Activated CD4-positive, alpha-beta T cell treated with anti-CD3 and anti-CD28 coated beads for 36 hours (primary cell): Measurements from ENCODE around the gene EOLA1. TPM values are rescaled to one million over a fixed set of nuclear protein-coding genes. Genes with fewer than 3 reads are reported as not detected.
"Not testable (repeated sequence)": the region's sequence is repeated elsewhere in the genome, so short reads cannot be mapped to it uniquely, and the experiment has no call there.

ENCODE experiments used
- ATAC-seq: fragments of 200-7000 bp; cut with Tn5 transposase; one replicate; pipeline ENCODE4 v1.10.0; 2021; ENCODE audit warnings: mild to moderate bottlenecking, moderate library complexity
- CTCF ChIA-PET: fragments of 350-600 bp; sonication (Branson Sonifier 250); formaldehyde crosslinking; loops from one replicate; lab custom pipeline; 2021; ENCODE audit warnings: antibody characterized with exemption; lab: Charles Lee
- POLR2A ChIA-PET: fragments of 350-600 bp; sonication (Branson Sonifier 250); formaldehyde crosslinking; loops from one replicate; lab custom pipeline; 2021; ENCODE audit warnings: antibody characterized with exemption, inconsistent platforms; lab: Charles Lee
- DNase-seq: peaks from one replicate; pipeline ENCODE4 v3.0.0-alpha.2; 2020
- H3K27ac Mint-ChIP-seq: one replicate; pipeline ENCODE4 v1.8.0; 2021; ENCODE audit warnings: mixed read lengths
- H3K27me3 Mint-ChIP-seq: one replicate; pipeline ENCODE4 v1.8.0; 2021; ENCODE audit warnings: mixed read lengths
- H3K36me3 Mint-ChIP-seq: one replicate; pipeline ENCODE4 v1.8.0; 2021; ENCODE audit warnings: low read depth, mixed read lengths
- H3K4me1 Mint-ChIP-seq: one replicate; pipeline ENCODE4 v1.8.0; 2021; ENCODE audit warnings: mixed read lengths
- H3K4me3 Mint-ChIP-seq: one replicate; pipeline ENCODE4 v1.8.0; 2021; ENCODE audit warnings: mild to moderate bottlenecking, moderate library complexity, mixed read lengths
- H3K9me3 Mint-ChIP-seq: one replicate; pipeline ENCODE4 v1.8.0; 2021; ENCODE audit warnings: low read depth, mixed read lengths
- intact Hi-C, 2 experiments: fragments of 100-400 bp; cut with DNase I in 1 of 2; cut with micrococcal nuclease in 1 of 2; formaldehyde crosslinking; loops; one replicate each; pipeline versions ENCODE4 v1.14.2 to v1.15.1; 2022 to 2024; cut with DNase I, micrococcal nuclease
- total RNA-seq, 2 experiments: library from RNA; stranded (reverse); gene quantifications; one replicate each; pipeline ENCODE4 v1.2.3, GENCODE V29; 2021

EOLA1 gene
- total RNA-seq, 2 experiments from 2014 or later: 29.4 to 37.4 TPM

GRCh38 chrX:149569770-149570169, 29.0 kb downstream of the EOLA1 start:
- no peak overlapping the region for H3K27ac Mint-ChIP-seq
- CTCF ChIA-PET: no interaction called here
- peaks cover 4% of the 10 kb centered on the region for H3K27me3 Mint-ChIP-seq
- H3K4me1 Mint-ChIP-seq: peaks cover 18% of the 10 kb centered on the region
- intact Hi-C loops: no loop called here
- ATAC-seq (peak; percentile 37), DNase-seq (no peak)
- no peaks in the 10 kb centered on the region for H3K36me3 Mint-ChIP-seq
- no peak overlapping the region for H3K4me3 Mint-ChIP-seq
- H3K9me3 Mint-ChIP-seq: no peaks in the 10 kb centered on the region
- POLR2A ChIA-PET: interaction anchor here (0.6 kb wide), 1 partner anchor 75 kb away, joined by 3 read pairs; no protein-coding TSS in a partner anchor

- peaks cover 18% of the 10 kb centered on the region for H3K4me1 Mint-ChIP-seq
- intact Hi-C loops: no loop called here
- DNase-seq (no peak), ATAC-seq (no peak)
- no peak overlapping the region for H3K27ac Mint-ChIP-seq
- H3K4me3 Mint-ChIP-seq: no peak overlapping the region
- H3K27me3 Mint-ChIP-seq: peaks cover 4% of the 10 kb centered on the region
- ChIA-PET POLR2A (no interaction called here), CTCF (interaction anchor here (0.6 to 0.8 kb wide), 3 partner anchors 342 to 1870 kb away, joined by 3 to 4 read pairs (median 3); no protein-coding TSS in a partner anchor)
- H3K9me3 Mint-ChIP-seq: no peaks in the 10 kb centered on the region
- H3K36me3 Mint-ChIP-seq: no peaks in the 10 kb centered on the region
Measured at GRCh38 chrX:149570668-149571067, 29.9 kb downstream of the EOLA1 start.

GRCh38 chrX:149571770-149572169, 31.0 kb downstream of the EOLA1 start:
- DNase-seq: no peak
- Mint-ChIP-seq H3K36me3 (no peaks in the 10 kb centered on the region), H3K27me3 (peaks cover 4% of the 10 kb centered on the region), H3K27ac (no peak overlapping the region), H3K9me3 (no peaks in the 10 kb centered on the region), H3K4me1 (peaks cover 18% of the 10 kb centered on the region), H3K4me3 (no peak overlapping the region)
- intact Hi-C loops: no loop called here
- ATAC-seq: no peak
- ChIA-PET CTCF (no interaction called here), POLR2A (no interaction called here)

GRCh38 chrX:149572743-149573142, 31.9 kb downstream of the EOLA1 start:
- no peaks in the 10 kb centered on the region for H3K9me3 Mint-ChIP-seq

GRCh38 chrX:149573456-149573855, 32.6 kb downstream of the EOLA1 start:
- H3K36me3 Mint-ChIP-seq, POLR2A ChIA-PET, CTCF ChIA-PET, H3K27me3 Mint-ChIP-seq, intact Hi-C loops, H3K9me3 Mint-ChIP-seq, H3K4me3 Mint-ChIP-seq, DNase-seq, H3K27ac Mint-ChIP-seq: not testable (repeated sequence)
- peaks cover 18% of the 10 kb centered on the region for H3K4me1 Mint-ChIP-seq
- ATAC-seq: peak; percentile 98

More at GRCh38 chrX:149572743-149573142, 31.9 kb downstream of the EOLA1 start:
- ChIA-PET CTCF (no interaction called here), POLR2A (no interaction called here)
- peaks cover 4% of the 10 kb centered on the region for H3K27me3 Mint-ChIP-seq
- peak overlapping the region; percentile 55 for H3K27ac Mint-ChIP-seq
- DNase-seq (no peak), ATAC-seq (no peak)
- H3K4me1 Mint-ChIP-seq: peaks cover 18% of the 10 kb centered on the region
- H3K4me3 Mint-ChIP-seq: no peak overlapping the region
- intact Hi-C loops: no loop called here
- H3K36me3 Mint-ChIP-seq: no peaks in the 10 kb centered on the region

- intact Hi-C loops, H3K36me3 Mint-ChIP-seq, CTCF ChIA-PET, H3K27me3 Mint-ChIP-seq, DNase-seq, ATAC-seq, H3K9me3 Mint-ChIP-seq, POLR2A ChIA-PET, H3K4me1 Mint-ChIP-seq, H3K4me3 Mint-ChIP-seq, H3K27ac Mint-ChIP-seq: not testable (repeated sequence)
Measured at GRCh38 chrX:149585631-149586030, 44.8 kb downstream of the EOLA1 start.

- H3K36me3 Mint-ChIP-seq, H3K4me1 Mint-ChIP-seq, ATAC-seq, H3K4me3 Mint-ChIP-seq, H3K27ac Mint-ChIP-seq, H3K9me3 Mint-ChIP-seq, intact Hi-C loops, CTCF ChIA-PET, H3K27me3 Mint-ChIP-seq, DNase-seq, POLR2A ChIA-PET: not testable (repeated sequence)
Measured at GRCh38 chrX:149587359-149587758, 46.5 kb downstream of the EOLA1 start, which contains the start of gene MAGEA9B. TSS of gene MAGEA9B (minus strand) at chrX:149587459. CDS start at chrX:149583179, 4,280 bp downstream.

GRCh38 chrX:149590993-149591392, 50.2 kb downstream of the EOLA1 start:
- H3K27ac Mint-ChIP-seq, H3K4me3 Mint-ChIP-seq, H3K4me1 Mint-ChIP-seq, ATAC-seq, DNase-seq, intact Hi-C loops, POLR2A ChIA-PET, CTCF ChIA-PET, H3K9me3 Mint-ChIP-seq, H3K36me3 Mint-ChIP-seq, H3K27me3 Mint-ChIP-seq: not testable (repeated sequence)

- H3K36me3 Mint-ChIP-seq, POLR2A ChIA-PET, ATAC-seq, intact Hi-C loops, H3K9me3 Mint-ChIP-seq, H3K27me3 Mint-ChIP-seq, DNase-seq, CTCF ChIA-PET, H3K4me3 Mint-ChIP-seq, H3K4me1 Mint-ChIP-seq, H3K27ac Mint-ChIP-seq: not testable (repeated sequence)
Measured at GRCh38 chrX:149595214-149595613, 54.4 kb downstream of the EOLA1 start, which contains the start of gene HSFX2. TSS of gene HSFX2 (minus strand) at chrX:149595314. CDS start at chrX:149594700, 614 bp downstream.

GRCh38 chrX:149595943-149596342, 55.1 kb downstream of the EOLA1 start:
- CTCF ChIA-PET, DNase-seq, POLR2A ChIA-PET: not testable (repeated sequence)

More at GRCh38 chrX:149595943-149596342, 55.1 kb downstream of the EOLA1 start:
- H3K4me3 Mint-ChIP-seq, intact Hi-C loops, H3K9me3 Mint-ChIP-seq, H3K27me3 Mint-ChIP-seq, ATAC-seq, H3K36me3 Mint-ChIP-seq, H3K27ac Mint-ChIP-seq, H3K4me1 Mint-ChIP-seq: not testable (repeated sequence)
